Pancreas (tissue), 10 donors: Measurements from ENCODE around the gene LRP1B. TPM values are rescaled to one million over a fixed set of nuclear protein-coding genes. Genes with fewer than 3 reads are reported as not detected.

Source experiments
- ATAC-seq, 4 donors: fragments of 200-7000 bp; cut with Tn5 transposase; one replicate each; pipeline versions ENCODE4 v1.8.0 to v1.9.1; 2020; ENCODE audit warnings: mild to moderate bottlenecking in 4 of 4, moderate library complexity in 4 of 4
- DNase-seq, 6 donors: peaks; one replicate each; pipeline ENCODE4 v3.0.0-alpha.2; 2020
- FAIRE-seq: peaks from 2 replicates; lab custom pipeline; 2012; peaks lifted over from hg19 to GRCh38; lab: Jason Lieb, UNC
- H3K27ac ChIP-seq, 4 donors: fragments of 200-600 bp; sonication (generic); 1 replicate in 3 of 4; 2 replicates in 1 of 4; pipeline versions ENCODE4 v1.5.0 to v1.8.0; 2020
- H3K27me3 ChIP-seq, 4 donors: fragments of 200-600 bp; one replicate each; pipeline ENCODE4 v1.8.0; 2021
- H3K36me3 ChIP-seq, 3 donors: fragments of 200-600 bp; sonication (generic) in 1 of 3; one replicate each; pipeline versions ENCODE4 v1.5.0 to v1.8.0; 2020 to 2021
- H3K4me1 ChIP-seq, 3 donors: fragments of 200-600 bp; one replicate each; pipeline ENCODE4 v1.8.0; 2021
- H3K4me3 ChIP-seq, 4 donors: fragments of 200-600 bp; sonication (generic) in 2 of 4; one replicate each; pipeline versions ENCODE4 v1.5.0 to v1.8.0; 2020 to 2021
- H3K9me3 ChIP-seq, 4 donors: fragments of 200-600 bp; one replicate each; pipeline ENCODE4 v1.8.0; 2021
- WGBS, 2 donors: extraction: QIAGEN DNeasy Blood & Tissue Kit; methylation state at CpG; one replicate each; pipeline ENCODE4 v1.1.7; 2013; 5-methylcytosine and 5-hydroxymethylcytosine counted together
- intact Hi-C, 3 donors: fragments of 100-400 bp; cut with DNase I; formaldehyde crosslinking; loops; one replicate each; pipeline versions ENCODE4 v1.11.1 to v1.14.2; 2022
- polyA plus RNA-seq, 2 donors: library from polyadenylated mRNA; stranded (reverse); fragments of 200-250 nt; gene quantifications; one replicate each; pipeline ENCODE4 v1.2.3, GENCODE V29; 2013
- total RNA-seq, 6 donors: library from RNA; stranded (reverse); fragmentation: NEBNext Ultra II Directional in 4 of 6; extraction: Animal tissue kit (Norgen Biotek cat#: 25700) in 4 of 6; gene quantifications; one replicate each; pipeline versions ENCODE4 v1.2.1 to v1.2.4, GENCODE V29; 2021 to 2023
- TF ChIP-seq, protein P1 (sequence below), 4 donors: fragments of 200-600 bp; sonication (generic) in 3 of 4; IDR thresholded peaks; one replicate each; pipeline versions ENCODE4 v1.5.0 to v1.8.0; 2021; ENCODE audit warnings: antibody characterized with exemption in 4 of 4
- donor health status: healthy with polysubstance abuse.
- donor health status: DM: no; HTN: no; CAD: no; lungs with moderate emphysema.
- donor health status: DM: no; HTN: no; CAD: no.
- donor health status: control.
- donor health status: control.
- donor health status: Bipolar disorder and iron deficiency.
- donor health status: DM: yes; HTN: yes; CAD: no.
- donor health status: DM: no; HTN: no; CAD: no.
- donor health status: DM: no; HTN: no; CAD: no.
- donor health status: DM: yes; HTN: yes; CAD: no.

LRP1B gene
- total and polyA plus RNA-seq, 8 donors: 0.06 to 0.55 (median 0.25) TPM

GRCh38 chr2:142020368-142020767 is 110.4 kb downstream of the LRP1B start:
- TF ChIP-seq, protein P1, sequence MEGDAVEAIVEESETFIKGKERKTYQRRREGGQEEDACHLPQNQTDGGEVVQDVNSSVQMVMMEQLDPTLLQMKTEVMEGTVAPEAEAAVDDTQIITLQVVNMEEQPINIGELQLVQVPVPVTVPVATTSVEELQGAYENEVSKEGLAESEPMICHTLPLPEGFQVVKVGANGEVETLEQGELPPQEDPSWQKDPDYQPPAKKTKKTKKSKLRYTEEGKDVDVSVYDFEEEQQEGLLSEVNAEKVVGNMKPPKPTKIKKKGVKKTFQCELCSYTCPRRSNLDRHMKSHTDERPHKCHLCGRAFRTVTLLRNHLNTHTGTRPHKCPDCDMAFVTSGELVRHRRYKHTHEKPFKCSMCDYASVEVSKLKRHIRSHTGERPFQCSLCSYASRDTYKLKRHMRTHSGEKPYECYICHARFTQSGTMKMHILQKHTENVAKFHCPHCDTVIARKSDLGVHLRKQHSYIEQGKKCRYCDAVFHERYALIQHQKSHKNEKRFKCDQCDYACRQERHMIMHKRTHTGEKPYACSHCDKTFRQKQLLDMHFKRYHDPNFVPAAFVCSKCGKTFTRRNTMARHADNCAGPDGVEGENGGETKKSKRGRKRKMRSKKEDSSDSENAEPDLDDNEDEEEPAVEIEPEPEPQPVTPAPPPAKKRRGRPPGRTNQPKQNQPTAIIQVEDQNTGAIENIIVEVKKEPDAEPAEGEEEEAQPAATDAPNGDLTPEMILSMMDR (IDR thresholded peaks at IDR 0.05): no peak
- intact Hi-C loops: no loop called here
- no peak overlapping the region for H3K27ac ChIP-seq
- H3K4me1 ChIP-seq: no peaks in the 10 kb centered on the region
- no peak for FAIRE-seq
- H3K9me3 ChIP-seq: no peaks in the 10 kb centered on the region
- WGBS, 2 donors: 8 to 10% methylated on average over 1 of the region's 1 CpG
- no peak overlapping the region for H3K4me3 ChIP-seq
- H3K36me3 ChIP-seq: no peaks in the 10 kb centered on the region
- ATAC-seq: no peak
- no peaks in the 10 kb centered on the region for H3K27me3 ChIP-seq
- no peak for DNase-seq

- no peaks in the 10 kb centered on the region for H3K9me3 ChIP-seq
- intact Hi-C loops: no loop called here
- 42 to 48% methylated on average over 1 of the region's 1 CpG for WGBS, 2 donors
- no peak for DNase-seq
- TF ChIP-seq, protein P1 (IDR thresholded peaks at IDR 0.05): no peak
- H3K27ac ChIP-seq: no peak overlapping the region
- FAIRE-seq: no peak
- no peak for ATAC-seq
- no peaks in the 10 kb centered on the region for H3K4me1 ChIP-seq
- H3K4me3 ChIP-seq: no peak overlapping the region
- H3K36me3 ChIP-seq: no peaks in the 10 kb centered on the region
- no peaks in the 10 kb centered on the region for H3K27me3 ChIP-seq
Measured at GRCh38 chr2:142014536-142014935, 116.3 kb downstream of the LRP1B start.

DNA sequence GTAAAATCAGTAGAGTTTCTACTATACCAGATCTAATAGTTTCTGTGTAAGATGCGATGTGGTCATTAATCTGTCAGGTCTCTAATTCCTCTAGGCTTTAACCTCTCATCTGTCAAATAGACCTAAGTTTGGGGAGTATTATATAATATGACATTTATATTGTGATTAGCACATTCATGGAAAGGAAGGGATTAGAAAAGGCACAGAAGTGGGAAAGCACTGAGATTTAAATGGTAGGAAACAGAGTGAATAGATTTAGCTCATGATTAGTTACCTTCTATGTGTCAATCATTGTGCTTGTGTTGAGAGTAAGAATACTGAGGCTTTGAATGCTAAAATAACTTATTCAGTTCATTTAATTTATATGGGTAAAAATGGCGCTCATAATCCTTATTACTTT is 118.0 kb downstream of the LRP1B start:
- TF ChIP-seq, protein P1 (IDR thresholded peaks at IDR 0.05): no peak
- 69 to 78% methylated on average over 2 of the region's 2 CpGs for WGBS, 2 donors
- H3K4me1 ChIP-seq: no peaks in the 10 kb centered on the region

GRCh38 chr2:142010477-142011270 is 120.1 kb downstream of the LRP1B start:
- 65 to 69% methylated on average over 11 of the region's 11 CpGs for WGBS, 2 donors
- ATAC-seq (no peak), FAIRE-seq (no peak), DNase-seq (no peak)
- no peaks in the 10 kb centered on the region for H3K36me3 ChIP-seq
- intact Hi-C loops: no loop called here
- no peak overlapping the region for H3K4me3 ChIP-seq
- H3K27ac ChIP-seq: no peak overlapping the region
- H3K9me3 ChIP-seq: no peaks in the 10 kb centered on the region
- TF ChIP-seq, protein P1 (IDR thresholded peaks at IDR 0.05): no peak
- H3K27me3 ChIP-seq: no peaks in the 10 kb centered on the region
- H3K4me1 ChIP-seq: peaks cover 0 to 7% (median 0%) of the 10 kb centered on the region in 3 donors

More for the DNA sequence above, 118.0 kb downstream of the LRP1B start:
- Histone ChIP-seq H3K27ac (no peak overlapping the region), H3K9me3 (no peaks in the 10 kb centered on the region), H3K27me3 (no peaks in the 10 kb centered on the region), H3K36me3 (no peaks in the 10 kb centered on the region), H3K4me3 (no peak overlapping the region)
- no peak for DNase-seq
- intact Hi-C loops: no loop called here
- ATAC-seq: no peak
- FAIRE-seq: no peak

GRCh38 chr2:142008135-142008744 is 122.6 kb downstream of the LRP1B start:
- Histone ChIP-seq H3K4me1 (peaks cover 0 to 7% (median 0%) of the 10 kb centered on the region in 3 donors), H3K27ac (no peak overlapping the region), H3K27me3 (no peaks in the 10 kb centered on the region), H3K9me3 (no peaks in the 10 kb centered on the region), H3K4me3 (no peak overlapping the region), H3K36me3 (no peaks in the 10 kb centered on the region)
- DNase-seq (no peak), FAIRE-seq (no peak), ATAC-seq (no peak)
- TF ChIP-seq, protein P1 (IDR thresholded peaks at IDR 0.05): no peak
- intact Hi-C loops: no loop called here
- 64 to 77% methylated on average over 4 of the region's 4 CpGs for WGBS, 2 donors
